GM19455 (cell line): Measurements from ENCODE around the gene PURA.
A peak's percentile ranks its signal among the peaks of the same experiment; 100 is the strongest.

ENCODE experiments used
- ATAC-seq: cut with Tn5 transposase; IDR thresholded peaks from one replicate; pipeline ENCODE4 v1.9.1; 2021; ENCODE audit not compliant: unreplicated experiment

PURA gene

DNA sequence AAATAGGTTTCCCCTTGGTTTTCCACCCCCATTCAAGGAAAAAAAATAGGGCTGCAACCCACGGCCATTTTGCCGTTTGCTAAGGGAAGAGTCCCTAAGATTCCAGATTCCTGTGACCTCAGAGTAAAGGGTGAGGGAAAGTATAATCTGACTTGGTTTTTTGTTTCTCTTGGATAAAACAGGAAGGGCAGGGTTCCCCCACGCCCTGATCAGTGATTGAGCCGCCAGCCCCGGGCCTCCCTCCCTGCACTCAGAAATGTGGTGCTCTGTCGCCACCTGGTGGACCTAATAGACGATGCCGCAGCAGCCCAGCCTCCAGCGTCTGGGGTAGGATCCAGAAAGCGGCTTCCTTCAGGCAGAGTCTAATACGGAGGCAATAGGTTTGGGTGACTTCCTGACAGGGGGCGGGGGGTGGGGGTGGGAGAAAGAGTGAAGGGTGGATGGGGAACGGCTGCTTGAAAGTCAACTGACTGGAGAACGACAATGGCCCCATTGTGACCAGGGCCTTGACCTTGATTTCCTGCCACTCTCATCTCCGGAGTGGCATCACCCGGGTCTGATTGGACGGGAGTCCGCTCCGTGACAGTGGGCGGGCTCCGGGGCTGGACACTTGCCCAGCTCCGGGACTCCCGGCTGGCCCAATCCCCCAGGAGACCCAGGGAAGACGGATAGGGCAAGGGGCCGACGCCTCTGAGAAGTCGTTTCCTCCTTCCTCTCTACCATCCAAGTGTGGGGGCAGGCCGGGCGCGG is 43.3 kb downstream of the PURA start:
- peak; percentile 97 for ATAC-seq

DNA sequence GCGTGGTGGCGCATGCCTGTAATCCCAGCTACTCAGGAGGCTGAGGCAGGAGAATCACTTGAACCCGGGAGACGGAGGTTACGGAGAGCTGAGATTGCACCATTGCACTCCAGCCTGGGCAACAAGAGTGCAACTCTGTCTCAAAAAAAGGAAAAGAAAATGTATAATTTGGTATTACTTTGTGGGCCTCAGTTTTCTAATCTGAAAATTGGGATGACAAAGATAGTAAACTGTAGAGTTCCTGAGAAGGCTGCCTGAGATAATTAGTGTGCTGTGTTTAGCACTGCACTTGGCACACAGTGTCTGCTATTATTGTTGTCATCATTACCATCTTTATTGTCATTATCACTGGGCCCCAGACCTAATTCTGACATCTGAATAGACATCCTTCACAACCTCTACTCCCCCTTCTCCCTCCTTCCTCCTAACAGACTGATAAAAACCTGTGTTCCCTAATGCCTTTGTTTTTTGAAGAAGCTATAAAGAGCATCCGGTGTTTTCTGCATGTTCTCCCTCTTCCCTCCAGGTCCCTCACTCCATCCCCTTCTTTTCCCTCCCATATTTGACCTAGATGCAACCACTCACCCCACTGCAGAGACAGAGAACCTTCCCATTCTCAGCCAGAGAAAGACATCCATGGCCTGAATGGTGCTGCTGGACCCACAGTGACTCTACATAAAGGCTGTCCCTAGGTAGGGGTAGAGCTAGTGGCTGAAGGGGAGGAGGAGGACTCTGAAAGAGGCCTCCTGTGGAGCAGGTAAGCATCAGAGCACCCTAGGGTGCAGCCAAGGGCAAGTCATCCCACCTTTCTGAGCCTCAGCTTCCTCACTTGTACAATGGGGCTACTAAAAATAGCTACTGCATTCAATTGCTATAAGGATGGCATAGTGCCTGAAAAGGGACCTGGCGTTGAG is 45.4 kb downstream of the PURA start:
- ATAC-seq: no peak

- no peak for ATAC-seq
These were observed 48.4 kb downstream of the PURA start for GRCh38 chr5:140162275-140162674.

- no peak for ATAC-seq
These were observed 48.9 kb downstream of the PURA start for GRCh38 chr5:140162781-140163180.

DNA sequence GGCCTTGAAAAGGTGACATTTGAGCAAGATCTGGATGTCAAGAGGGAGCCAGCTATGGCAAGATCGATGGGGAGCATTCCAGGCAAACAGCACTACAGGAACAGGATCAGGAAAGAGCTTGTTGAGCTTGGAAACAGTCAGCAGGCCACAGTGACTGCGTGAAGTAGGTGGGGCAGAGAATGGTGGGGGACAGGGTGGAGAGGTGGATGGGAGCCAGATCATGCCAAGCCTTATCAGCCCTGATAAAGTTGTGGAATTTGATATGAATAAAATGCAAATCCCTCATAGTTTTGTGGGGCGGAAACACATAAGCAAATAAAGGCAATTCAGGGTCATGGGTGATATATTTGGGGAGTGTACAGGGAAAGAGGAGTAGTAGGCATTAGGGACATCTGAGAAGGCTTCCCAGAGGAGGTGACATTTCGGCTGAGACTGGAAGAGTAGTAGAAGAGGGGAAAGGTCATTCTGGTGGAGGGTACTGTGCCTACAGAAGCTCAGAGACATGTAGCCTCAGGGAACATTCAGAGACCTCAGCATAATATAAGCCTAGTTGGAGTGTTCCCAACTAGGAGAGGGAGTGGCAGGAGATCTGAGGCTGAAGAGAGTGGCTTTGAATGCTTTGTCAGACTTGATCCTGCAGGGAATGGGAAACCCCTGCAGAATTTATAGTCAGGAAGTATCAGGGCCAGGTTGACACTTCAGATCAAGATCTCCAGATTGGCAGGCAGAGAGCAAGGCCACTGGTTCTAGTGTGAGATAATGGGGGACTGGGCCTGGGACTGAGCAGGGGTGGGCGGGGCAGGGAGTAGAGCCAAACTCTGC is 51.4 kb downstream of the PURA start:
- no peak for ATAC-seq

DNA sequence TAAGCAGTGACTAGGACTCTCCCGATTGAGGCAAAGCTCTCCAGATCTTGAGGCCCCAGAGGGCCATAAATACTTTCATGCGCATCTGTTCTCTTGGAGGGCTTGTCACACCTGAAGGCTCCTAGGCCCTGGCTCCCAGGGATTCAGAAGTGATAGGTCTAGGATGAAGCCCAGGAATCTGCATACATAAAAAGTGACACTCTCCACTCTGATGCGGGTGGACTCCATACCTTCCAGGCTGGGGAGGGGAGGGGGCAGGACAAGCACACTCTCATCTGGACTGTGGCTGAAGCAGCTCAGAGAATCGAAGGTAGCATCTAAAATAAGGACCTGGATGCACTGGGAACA is 52.0 kb downstream of the PURA start:
- no peak for ATAC-seq

DNA sequence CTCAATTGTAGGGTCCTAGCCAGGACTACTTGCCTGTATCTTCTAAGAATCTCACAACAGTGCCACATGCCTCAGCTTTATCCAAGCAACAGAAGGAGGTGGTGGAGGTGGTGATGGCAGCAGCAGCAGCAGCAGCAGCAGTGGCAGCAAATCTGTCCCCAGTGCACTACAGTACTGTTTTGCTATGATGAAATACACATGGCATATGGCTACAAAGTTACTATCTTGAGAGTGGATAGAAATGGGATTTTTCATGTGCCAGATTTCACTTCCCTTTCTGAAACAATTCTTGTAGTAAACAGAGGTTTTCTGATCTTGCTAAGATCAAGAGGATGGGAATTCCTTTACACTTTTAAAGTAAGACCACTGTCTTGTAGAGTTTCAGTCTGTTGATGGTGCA is 53.0 kb downstream of the PURA start:
- ATAC-seq: no peak

- ATAC-seq: no peak
These were observed 54.5 kb downstream of the PURA start for GRCh38 chr5:140168371-140168770.

DNA sequence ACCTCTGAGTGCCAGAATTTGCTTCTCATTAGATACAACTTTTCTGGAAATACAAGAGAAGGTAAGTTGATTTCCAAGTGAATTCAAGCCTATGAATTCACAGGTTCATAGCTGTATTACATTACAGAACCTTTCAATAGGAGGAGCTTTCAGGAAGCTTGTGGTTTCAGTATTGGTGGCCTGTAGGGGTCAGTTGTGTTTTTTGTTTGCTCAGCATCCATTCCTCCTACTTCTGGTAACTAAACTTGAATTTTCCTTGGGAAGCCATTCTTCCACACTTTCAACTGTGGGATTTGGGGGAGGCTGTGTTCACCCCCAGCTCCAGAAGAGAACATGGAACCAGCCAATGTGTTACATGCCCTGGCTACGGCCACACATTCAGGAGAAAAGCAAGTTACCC is 55.5 kb downstream of the PURA start:
- no peak for ATAC-seq

GRCh38 chr5:140172483-140172882 is 58.6 kb downstream of the PURA start:
- ATAC-seq: no peak

DNA sequence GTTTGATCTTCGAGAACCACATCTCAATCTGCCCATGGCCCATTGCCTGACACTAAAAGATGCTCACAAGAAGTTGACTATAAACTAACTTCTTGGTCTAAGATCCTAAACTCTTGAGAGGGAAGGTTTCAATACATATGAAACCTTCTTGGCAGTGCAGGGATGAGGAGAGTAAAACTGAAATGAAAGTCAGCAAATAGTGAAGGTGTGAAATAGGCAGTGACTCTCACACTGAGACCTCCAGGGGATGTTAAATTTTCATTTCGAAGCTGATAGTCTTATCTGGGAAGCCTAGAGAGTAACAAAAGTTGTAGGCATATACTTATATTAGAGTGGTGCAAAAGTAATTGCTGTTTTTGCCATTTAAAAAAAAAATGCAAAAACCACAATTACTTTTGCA is 60.1 kb downstream of the PURA start:
- ATAC-seq: no peak

- peak; percentile 93 for ATAC-seq
These were observed 60.8 kb downstream of the PURA start, which contains the start of gene CYSTM1 for GRCh38 chr5:140174465-140175366. TSS of gene CYSTM1 (plus strand) at chr5:140175188. CDS start at chr5:140194466, 19,278 bp downstream.
